Activated CD4-positive, alpha-beta T cell treated with anti-CD3 and anti-CD28 coated beads, Interleukin-2, amount 50 U/mL, for 48 hours (primary cell): ENCODE results near the gene RNF31.

Source experiments
- DNase-seq, 2 experiments: peaks; one replicate each; pipeline ENCODE4 v3.0.0-alpha.2; 2020

Gene RNF31

GRCh38 chr14:24117179-24117578 lies 30.1 kb upstream of the RNF31 start:
- no peak for DNase-seq

DNA sequence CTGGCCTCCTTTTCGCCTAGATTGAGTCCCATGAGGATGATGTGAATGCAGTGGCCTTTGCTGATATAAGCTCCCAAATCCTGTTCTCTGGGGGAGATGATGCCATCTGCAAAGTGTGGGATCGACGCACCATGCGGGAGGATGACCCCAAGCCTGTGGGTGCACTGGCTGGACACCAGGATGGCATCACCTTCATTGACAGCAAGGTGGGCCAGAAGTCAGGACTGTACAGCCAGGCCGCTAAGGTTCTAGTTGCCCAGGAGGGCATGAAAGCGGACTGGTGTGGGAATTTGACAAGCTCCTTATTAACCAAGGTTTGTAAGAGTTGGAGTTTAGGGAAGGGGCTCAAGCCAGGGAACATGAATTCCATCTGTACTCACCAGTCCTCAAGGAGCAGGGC lies 27.6 kb upstream of the RNF31 start:
- DNase-seq: no peak

- no peak for DNase-seq
These were observed 26.1 kb upstream of the RNF31 start for GRCh38 chr14:24121210-24121609.

GRCh38 chr14:24122416-24122815 lies 24.9 kb upstream of the RNF31 start:
- DNase-seq: no peak

DNA sequence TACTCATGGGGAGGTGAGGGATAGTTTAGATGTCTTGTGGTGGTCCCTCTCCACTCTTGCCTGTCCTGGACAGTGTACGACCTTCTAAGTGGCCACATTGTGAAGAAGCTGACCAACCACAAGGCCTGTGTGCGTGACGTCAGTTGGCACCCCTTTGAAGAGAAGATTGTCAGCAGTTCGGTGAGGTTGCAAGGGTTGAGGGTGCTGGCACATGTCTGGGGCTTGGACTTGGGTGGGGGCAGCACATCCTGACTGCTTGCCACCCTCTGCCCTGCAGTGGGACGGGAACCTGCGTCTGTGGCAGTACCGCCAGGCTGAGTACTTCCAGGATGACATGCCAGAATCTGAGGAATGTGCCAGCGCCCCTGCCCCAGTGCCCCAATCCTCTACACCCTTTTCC lies 24.4 kb upstream of the RNF31 start:
- DNase-seq: no peak

GRCh38 chr14:24123424-24124417 lies 23.6 kb upstream of the RNF31 start:
- DNase-seq: no peak

DNA sequence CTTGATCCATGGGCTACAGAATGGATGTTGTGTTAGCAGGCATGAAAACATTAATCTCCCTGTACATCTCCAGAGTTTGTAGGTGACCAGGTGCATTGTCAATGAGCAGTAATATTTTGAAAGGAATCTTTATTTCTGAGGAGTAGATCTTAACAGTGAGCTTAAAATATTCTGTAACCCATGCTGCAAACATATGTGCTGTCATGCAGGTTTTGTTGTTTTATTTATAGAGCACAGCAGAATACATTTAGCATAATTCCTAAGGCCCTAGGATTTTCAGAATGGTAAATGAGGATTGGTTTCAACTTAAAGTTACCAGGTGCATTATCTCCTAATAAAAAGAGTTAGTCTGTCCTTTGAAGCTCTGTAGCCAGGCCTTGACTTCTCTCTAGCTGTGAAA lies 20.4 kb upstream of the RNF31 start:
- no peak for DNase-seq

GRCh38 chr14:24127673-24128072 lies 19.6 kb upstream of the RNF31 start:
- no peak for DNase-seq

DNA sequence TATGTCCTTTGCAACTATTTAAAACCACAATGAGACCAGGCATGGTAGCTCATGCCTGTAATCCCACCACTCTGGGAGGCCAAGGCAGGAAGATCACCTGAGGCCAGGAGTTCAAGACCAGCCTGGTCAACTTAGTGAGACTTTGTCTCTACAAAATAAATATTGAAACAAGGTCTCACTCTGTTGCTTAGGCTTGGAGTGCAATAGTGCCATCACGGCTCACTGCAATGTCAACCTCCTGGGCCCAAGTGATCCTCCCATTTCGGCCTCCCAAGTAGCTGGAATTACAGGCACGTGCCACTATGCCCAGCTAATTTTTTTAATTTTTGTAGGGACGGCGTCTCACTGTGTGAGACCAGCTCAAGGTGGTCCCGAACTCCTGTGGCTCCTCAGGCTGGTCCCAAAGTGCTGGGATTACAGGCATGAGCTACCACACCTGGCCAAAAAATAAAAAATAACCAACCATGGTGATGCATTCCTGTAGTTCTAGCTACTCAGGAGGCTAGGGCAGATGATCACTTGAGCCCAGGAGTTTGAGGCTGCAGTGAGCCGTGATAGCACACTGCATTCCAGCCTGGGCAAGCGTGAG lies 17.8 kb upstream of the RNF31 start:
- DNase-seq: no peak

GRCh38 chr14:24130380-24130716 lies 16.9 kb upstream of the RNF31 start, which contains the start of gene FITM1:
Gene FITM1 (plus strand): TSS chr14:24130659. CDS start chr14:24131564, 905 bp downstream.
- no peak for DNase-seq

- no peak for DNase-seq
These were observed 16.4 kb upstream of the RNF31 start for GRCh38 chr14:24130717-24131548.

DNA sequence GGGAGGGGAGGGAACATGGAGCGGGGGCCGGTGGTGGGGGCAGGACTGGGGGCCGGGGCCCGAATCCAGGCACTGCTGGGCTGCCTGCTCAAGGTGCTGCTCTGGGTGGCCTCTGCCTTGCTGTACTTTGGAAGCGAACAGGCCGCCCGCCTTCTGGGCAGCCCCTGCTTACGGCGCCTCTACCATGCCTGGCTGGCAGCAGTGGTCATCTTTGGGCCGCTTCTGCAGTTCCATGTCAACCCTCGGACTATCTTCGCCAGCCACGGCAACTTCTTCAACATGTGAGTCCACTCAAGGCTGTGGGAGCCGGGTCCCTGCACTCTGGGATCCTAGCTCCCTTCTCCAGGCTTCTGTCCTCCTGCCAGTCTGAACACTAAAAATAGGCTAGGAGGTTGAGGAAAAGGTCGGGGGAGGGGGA lies 15.7 kb upstream of the RNF31 start:
- DNase-seq: no peak

GRCh38 chr14:24132061-24132685 lies 15.1 kb upstream of the RNF31 start:
- peak in 1 of 2 experiments; percentile 29 for DNase-seq

DNA sequence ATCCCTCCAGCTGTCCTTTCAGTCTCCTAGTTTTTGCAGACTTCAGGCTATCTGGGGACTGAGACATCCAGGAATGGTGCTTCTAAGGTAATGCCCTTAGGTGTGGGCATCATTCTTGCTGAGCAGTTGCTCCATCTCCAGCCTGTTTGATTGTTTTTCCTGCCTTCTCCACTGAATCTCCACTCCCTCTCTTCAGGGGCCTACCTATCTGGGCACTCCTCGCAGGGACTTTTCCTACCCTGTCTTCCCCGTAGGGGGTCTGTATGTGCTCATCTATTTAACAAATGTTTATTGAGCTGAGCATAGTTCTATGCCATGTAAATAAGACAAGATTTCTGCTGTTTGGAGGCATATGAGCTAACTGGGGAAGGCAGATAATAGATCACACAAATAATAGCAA lies 14.3 kb upstream of the RNF31 start:
- DNase-seq: no peak

DNA sequence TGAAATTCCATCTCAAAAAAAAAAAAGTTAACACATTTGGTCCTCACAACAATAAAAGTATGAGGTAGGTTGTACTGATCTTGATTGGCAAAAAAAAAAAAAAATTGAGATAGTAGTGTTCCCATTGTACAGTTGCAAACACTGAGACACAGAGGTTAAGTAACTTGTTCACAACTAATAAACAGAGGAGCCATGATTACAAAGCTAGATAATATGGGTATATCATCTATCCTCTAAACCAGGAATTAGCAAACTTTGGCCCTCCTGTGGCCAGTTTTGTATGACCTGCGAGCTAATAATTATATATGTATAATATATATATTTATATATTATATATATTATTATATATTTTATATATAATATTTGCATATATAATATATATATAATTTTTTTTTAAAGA lies 13.6 kb upstream of the RNF31 start:
- DNase-seq: no peak

GRCh38 chr14:24135584-24135833 lies 11.8 kb upstream of the RNF31 start:
- no peak for DNase-seq

DNA sequence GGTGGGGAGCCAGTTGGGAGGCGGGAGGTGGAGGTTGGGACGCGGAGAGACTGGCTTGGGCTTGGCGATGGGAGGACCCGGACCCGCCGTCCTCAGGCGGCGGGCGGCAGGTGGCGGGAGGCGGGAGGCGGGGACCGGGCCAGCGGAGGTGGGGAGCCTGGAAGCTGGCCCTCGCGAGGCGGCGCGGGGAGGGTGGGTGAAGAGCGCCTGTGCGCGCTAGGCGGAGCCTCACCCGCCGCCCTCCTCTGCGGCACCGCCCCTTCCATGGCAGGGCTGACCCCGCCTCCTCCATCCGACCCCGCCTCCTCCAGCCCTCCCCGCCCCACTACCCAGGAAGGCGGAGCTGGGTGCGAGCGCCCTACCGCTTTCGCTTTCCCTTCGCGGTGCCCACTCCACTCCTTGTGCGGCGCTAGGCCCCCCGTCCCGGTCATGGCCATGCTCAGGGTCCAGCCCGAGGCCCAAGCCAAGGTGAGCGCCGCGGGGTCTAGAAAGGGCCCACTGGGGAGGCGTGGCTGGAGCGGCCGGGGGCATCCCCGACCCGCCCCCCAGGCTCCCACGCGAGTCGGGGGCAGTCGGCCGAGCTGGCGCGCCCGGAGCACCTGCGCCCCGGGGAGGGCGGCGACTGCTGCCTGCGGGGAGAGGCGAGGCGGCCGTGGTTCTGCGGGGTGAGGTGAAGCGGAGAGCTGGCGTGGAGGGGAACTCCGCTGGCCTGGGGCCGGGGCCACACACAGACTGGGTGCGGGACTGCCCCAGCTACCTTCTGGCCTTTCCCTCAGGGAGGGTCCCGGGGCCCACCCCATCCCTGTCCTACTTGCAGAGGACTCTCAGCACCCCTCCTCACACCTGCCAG lies 11.2 kb upstream of the RNF31 start, which contains the start of gene PSME1:
Gene PSME1, plus strand, starts transcription at position 361 of the 850 bp plus-strand sequence. Its CDS starts 69 bp downstream, at position 430.
- peak; percentile 95 for DNase-seq

GRCh38 chr14:24136684-24137528 lies 10.4 kb upstream of the RNF31 start:
- peak in 1 of 2 experiments; percentile 42 for DNase-seq

- no peak for DNase-seq
These were observed 9.5 kb upstream of the RNF31 start for GRCh38 chr14:24137529-24138395.
